GM12891 (cell line): ENCODE results near the gene VAV2.

Experiments used
- PAX5 ChIP-seq: IDR thresholded peaks from 2 replicates; pipeline ENCODE4 v1.6.1; 2011; ENCODE audit warnings: low read length, moderate library complexity, mild to moderate bottlenecking; ENCODE audit not compliant: insufficient read depth, severe bottlenecking
- POLR2A ChIP-seq: IDR thresholded peaks from 2 replicates; pipeline ENCODE4 v1.6.1; 2011; ENCODE audit warnings: low read depth, low read length, control low read depth
- POLR2AphosphoS5 ChIP-seq: IDR thresholded peaks from 2 replicates; pipeline ENCODE4 v1.6.1; 2011; ENCODE audit warnings: low read depth, low read length, control low read depth

- TF ChIP-seq POLR2A (no peak), POLR2AphosphoS5 (no peak), PAX5 (no peak)
These were observed 48.9 kb downstream of the VAV2 start for GRCh38 chr9:133943036-133943780.
